Activated B cell treated with CpG ODN at 0.5 μM for 24 hours (primary cell): ENCODE results near the gene ARL8A. TPM values are rescaled to one million over a fixed set of nuclear protein-coding genes. Genes with fewer than 3 reads are reported as not detected.
"Not testable (repeated sequence)": the region's sequence is repeated elsewhere in the genome, so short reads cannot be mapped to it uniquely, and the experiment has no call there.

Experiments
- ATAC-seq: fragments of 200-7000 bp; cut with Tn5 transposase; one replicate; pipeline ENCODE4 v1.10.0; 2021; ENCODE audit warnings: low read depth, mild to moderate bottlenecking, moderate library complexity
- CTCF ChIA-PET: fragments of 350-600 bp; sonication (Branson Sonifier 250); formaldehyde crosslinking; loops from one replicate; lab custom pipeline; 2021; ENCODE audit warnings: antibody characterized with exemption; lab: Charles Lee
- POLR2A ChIA-PET: fragments of 350-600 bp; sonication (Branson Sonifier 250); formaldehyde crosslinking; loops from one replicate; lab custom pipeline; 2021; ENCODE audit warnings: antibody characterized with exemption; lab: Charles Lee
- DNase-seq: peaks from one replicate; pipeline ENCODE4 v3.0.0; 2022
- H3K27ac Mint-ChIP-seq: one replicate; pipeline ENCODE4 v1.8.0; 2020; ENCODE audit warnings: mixed read lengths
- H3K27me3 Mint-ChIP-seq: one replicate; pipeline ENCODE4 v1.8.0; 2021; ENCODE audit warnings: mixed read lengths
- H3K36me3 Mint-ChIP-seq: one replicate; pipeline ENCODE4 v1.8.0; 2021; ENCODE audit warnings: low read depth, mixed read lengths
- H3K4me1 Mint-ChIP-seq: one replicate; pipeline ENCODE4 v1.8.0; 2021; ENCODE audit warnings: mixed read lengths
- H3K4me3 Mint-ChIP-seq: one replicate; pipeline ENCODE4 v1.8.0; 2020; ENCODE audit warnings: mild to moderate bottlenecking, mixed read lengths
- H3K9me3 Mint-ChIP-seq: one replicate; pipeline ENCODE4 v1.8.0; 2020; ENCODE audit warnings: mixed read lengths
- CTCF ChIP-seq: fragments of 200-600 bp; IDR thresholded peaks from one replicate; pipeline ENCODE4 v1.8.0; 2022; ENCODE audit warnings: antibody characterized with exemption, mild to moderate bottlenecking
- intact Hi-C: fragments of 100-400 bp; cut with micrococcal nuclease; formaldehyde crosslinking; loops from one replicate; pipeline ENCODE4 v1.15.1; 2024
- total RNA-seq: library from RNA; stranded (reverse); gene quantifications from 2 replicates; pipeline ENCODE4 v1.2.3, GENCODE V29; 2022

Gene ARL8A
- total RNA-seq, 1 donor from 2014 or later = 58.0 TPM

- peaks cover 1% of the 10 kb centered on the region for H3K27me3 Mint-ChIP-seq
- CTCF ChIA-PET = no interaction called here
- H3K9me3 Mint-ChIP-seq = no peaks in the 10 kb centered on the region
- peaks cover under 1% of the 10 kb centered on the region for H3K4me1 Mint-ChIP-seq
- no peak overlapping the region for H3K4me3 Mint-ChIP-seq
- POLR2A ChIA-PET = no interaction called here
- no peak for ATAC-seq
- H3K36me3 Mint-ChIP-seq = no peaks in the 10 kb centered on the region
- no peak for TF ChIP-seq CTCF
- H3K27ac Mint-ChIP-seq = no peak overlapping the region
- no peak for DNase-seq
- intact Hi-C loops = no loop called here
Observed at GRCh38 chr1:202171292-202172014, 26.9 kb upstream of the ARL8A start.

GRCh38 chr1:202170726-202171125, 26.2 kb upstream of the ARL8A start:
- DNase-seq (no peak), ATAC-seq (no peak)
- Mint-ChIP-seq H3K36me3 (no peaks in the 10 kb centered on the region), H3K27me3 (peaks cover 1% of the 10 kb centered on the region), H3K9me3 (no peaks in the 10 kb centered on the region), H3K27ac (no peak overlapping the region), H3K4me1 (peaks cover 5% of the 10 kb centered on the region), H3K4me3 (no peak overlapping the region)
- no peak for TF ChIP-seq CTCF
- ChIA-PET CTCF (no interaction called here), POLR2A (no interaction called here)
- intact Hi-C loops = no loop called here

GRCh38 chr1:202168861-202169260, 24.3 kb upstream of the ARL8A start:
- Mint-ChIP-seq H3K36me3 (no peaks in the 10 kb centered on the region), H3K9me3 (no peaks in the 10 kb centered on the region), H3K27me3 (peaks cover 1% of the 10 kb centered on the region), H3K4me3 (no peak overlapping the region), H3K4me1 (peaks cover 23% of the 10 kb centered on the region), H3K27ac (no peak overlapping the region)
- TF ChIP-seq CTCF = no peak
- intact Hi-C loops = loop anchor here (10.0 kb wide), 2 partner anchors 446 to 1216 kb away; no protein-coding TSS in a partner anchor
- DNase-seq (no peak), ATAC-seq (no peak)
- ChIA-PET CTCF (interaction anchor here (1.0 kb wide), 1 partner anchor 33 kb away, joined by 3 read pairs; no protein-coding TSS in a partner anchor), POLR2A (no interaction called here)

DNA sequence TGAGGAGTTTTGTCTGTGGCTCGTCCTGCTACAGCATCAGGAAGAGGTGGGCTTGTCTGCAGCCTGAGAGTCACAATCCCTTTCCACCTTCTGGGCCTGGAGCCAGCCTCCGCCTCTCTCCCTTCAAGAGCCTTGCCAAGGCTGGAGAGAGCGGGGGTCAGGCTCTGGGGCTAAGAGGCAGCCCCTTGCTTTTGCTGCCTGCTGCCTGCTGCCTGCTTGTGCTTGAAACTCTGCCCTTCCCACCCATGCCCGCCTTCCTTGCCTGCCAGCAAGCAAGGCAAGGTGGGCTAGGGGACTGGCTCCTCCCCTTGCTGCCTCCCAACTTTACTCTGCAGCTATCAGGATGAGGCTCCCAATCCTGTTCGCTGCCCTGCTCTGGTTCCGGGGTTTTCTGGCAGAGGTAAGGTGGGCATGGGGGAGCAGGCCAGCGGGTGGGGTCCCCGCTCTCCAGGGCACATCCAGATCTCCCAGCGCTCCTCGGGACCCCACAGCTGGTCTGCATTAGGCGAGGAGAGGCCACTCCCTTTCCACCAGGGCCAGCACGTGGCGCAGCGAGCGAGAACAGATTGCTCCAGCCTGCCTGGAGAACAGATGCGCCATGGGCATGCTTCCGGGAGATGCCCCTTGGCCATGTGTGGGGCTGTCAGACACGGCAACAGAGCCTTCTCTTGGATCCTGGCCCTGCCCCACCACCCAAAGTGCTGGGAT, 23.3 kb upstream of the ARL8A start:
- no peaks in the 10 kb centered on the region for H3K9me3 Mint-ChIP-seq
- intact Hi-C loops = loop anchor here (10.0 kb wide), 2 partner anchors 447 to 1217 kb away; no protein-coding TSS in a partner anchor
- peaks cover 33% of the 10 kb centered on the region for H3K4me1 Mint-ChIP-seq
- no peak for TF ChIP-seq CTCF
- no peak overlapping the region for H3K4me3 Mint-ChIP-seq
- CTCF ChIA-PET = no interaction called here
- no peaks in the 10 kb centered on the region for H3K36me3 Mint-ChIP-seq
- ATAC-seq (no peak), DNase-seq (no peak)
- POLR2A ChIA-PET = no interaction called here
- no peak overlapping the region for H3K27ac Mint-ChIP-seq
- H3K27me3 Mint-ChIP-seq = peaks cover 1% of the 10 kb centered on the region

DNA sequence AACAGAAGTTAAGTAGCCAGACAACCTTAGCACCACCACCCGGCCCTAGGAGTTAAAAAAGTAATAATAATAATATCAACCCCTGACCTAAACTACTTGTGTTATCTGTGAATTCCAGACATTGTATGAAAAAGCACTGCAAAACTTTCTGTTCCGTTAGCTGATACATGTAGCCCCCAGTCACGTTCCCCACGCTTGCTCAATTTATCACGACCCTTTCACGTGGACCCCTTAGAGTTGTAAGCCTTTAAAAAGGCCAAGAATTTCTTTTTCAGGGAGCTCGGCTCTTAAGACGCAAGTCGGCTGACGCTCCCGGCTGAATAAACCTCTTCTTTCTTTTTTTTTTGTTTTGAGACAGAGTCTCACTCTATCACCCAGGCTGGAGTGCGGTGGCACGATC, 22.5 kb upstream of the ARL8A start:
- POLR2A ChIA-PET, H3K4me3 Mint-ChIP-seq, ATAC-seq, DNase-seq, H3K36me3 Mint-ChIP-seq, H3K9me3 Mint-ChIP-seq, H3K27ac Mint-ChIP-seq, H3K27me3 Mint-ChIP-seq: not testable (repeated sequence)
- CTCF ChIA-PET = interaction anchor here (1.3 kb wide), 1 partner anchor 26 kb away, joined by 3 read pairs; no protein-coding TSS in a partner anchor
- intact Hi-C loops = loop anchor here (10.0 kb wide), 2 partner anchors 448 to 1218 kb away; no protein-coding TSS in a partner anchor
- peaks cover 41% of the 10 kb centered on the region for H3K4me1 Mint-ChIP-seq
